Stimulated activated CD4-positive, alpha-beta T cell treated with anti-CD3 and anti-CD28 coated beads, TNF-alpha, amount 100 ng/mL, for 4 hours (primary cell): ENCODE results near the gene BASP1.
"Not testable (repeated sequence)": the region's sequence is repeated elsewhere in the genome, so short reads cannot be mapped to it uniquely, and the experiment has no call there.

Experiments used
- DNase-seq, 3 experiments: peaks; one replicate each; pipeline ENCODE4 v3.0.0-alpha.2; 2020; ENCODE audit warnings: low read depth in 3 of 3

The BASP1 gene

DNA sequence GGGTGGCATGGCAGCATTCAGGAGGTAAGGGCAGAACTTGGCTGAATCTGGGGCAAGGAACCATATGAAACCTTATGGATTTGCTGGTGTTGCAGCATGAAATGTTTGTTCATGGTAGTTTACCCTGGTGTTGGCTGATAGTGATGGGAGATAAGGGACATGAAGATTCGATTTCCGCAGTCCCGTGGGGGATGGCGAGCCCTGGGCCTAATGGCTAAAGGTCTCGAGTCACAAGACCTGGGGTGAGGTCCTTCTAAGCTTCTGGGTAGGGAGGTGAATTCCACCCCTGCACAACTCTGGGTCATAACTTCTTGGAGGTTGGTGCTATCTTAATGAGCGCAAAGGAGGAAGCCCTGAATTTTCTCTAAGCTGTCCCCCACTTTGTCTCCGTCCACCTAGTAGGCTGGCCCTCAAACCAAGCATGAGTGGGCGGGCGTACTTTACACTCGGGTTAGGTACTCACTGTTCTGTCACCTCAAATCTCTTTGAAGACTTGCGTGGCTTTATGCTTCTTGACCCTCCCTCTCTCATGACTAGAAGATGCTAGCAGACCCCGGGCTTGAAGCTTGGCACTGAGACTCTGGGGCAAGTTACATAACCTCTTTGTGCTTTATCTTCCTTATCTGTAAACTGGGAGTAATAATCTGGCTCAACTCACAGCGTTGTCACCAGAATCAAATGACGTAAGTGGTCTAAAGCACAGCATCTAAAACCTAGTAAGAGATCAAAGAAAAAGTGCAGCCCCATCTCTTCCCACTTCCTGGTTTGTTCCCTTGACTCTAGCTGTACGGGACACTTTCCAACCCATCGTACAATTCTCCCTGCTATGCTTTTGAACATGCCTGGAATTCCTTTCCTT, 72.5 kb downstream of the BASP1 start:
- DNase-seq, result no peak

DNA sequence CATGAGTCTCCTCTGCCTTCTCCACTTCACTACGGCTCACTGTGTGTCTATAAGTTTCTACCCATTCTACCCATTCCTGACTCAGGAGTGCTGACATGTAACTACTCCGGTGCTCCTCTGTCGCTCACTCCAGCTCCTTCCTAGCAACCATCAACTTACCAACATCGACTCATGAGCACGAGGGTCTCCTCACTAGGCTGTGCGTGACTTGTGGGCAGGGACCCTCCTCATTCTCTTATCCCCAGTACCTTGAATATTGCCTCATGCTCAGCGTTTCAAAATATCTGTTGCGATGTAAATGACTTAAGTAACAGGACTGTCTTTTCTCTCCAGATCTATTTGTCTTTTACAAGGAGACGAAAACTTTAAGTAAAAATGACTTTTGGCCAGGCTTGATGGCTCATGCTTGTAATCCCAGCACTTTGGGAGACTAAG, 73.1 kb downstream of the BASP1 start:
- no peak for DNase-seq

GRCh38 chr5:17292434-17293015, 75.1 kb downstream of the BASP1 start:
- DNase-seq, result no peak

GRCh38 chr5:17294639-17295311, 77.3 kb downstream of the BASP1 start:
- no peak for DNase-seq

DNA sequence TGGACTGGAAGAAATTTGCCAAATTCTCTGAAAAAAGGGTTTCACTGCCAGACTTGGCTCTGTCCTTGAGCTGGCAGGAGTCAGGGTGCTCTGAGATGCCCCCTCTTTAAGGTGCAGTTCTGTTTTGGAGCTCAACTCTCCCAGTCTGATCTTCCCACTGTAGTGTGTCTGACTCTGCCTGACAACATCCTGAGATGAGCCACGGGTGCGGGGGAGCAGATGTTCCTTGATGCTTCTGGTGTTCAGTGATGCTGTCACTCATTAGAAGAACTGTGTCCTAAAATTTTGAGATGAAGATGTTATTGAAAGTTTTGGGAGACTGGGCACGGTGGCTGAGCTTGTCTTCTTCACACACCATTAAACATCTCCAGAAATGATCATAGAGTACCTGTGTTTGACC, 78.2 kb downstream of the BASP1 start:
- no peak for DNase-seq

DNA sequence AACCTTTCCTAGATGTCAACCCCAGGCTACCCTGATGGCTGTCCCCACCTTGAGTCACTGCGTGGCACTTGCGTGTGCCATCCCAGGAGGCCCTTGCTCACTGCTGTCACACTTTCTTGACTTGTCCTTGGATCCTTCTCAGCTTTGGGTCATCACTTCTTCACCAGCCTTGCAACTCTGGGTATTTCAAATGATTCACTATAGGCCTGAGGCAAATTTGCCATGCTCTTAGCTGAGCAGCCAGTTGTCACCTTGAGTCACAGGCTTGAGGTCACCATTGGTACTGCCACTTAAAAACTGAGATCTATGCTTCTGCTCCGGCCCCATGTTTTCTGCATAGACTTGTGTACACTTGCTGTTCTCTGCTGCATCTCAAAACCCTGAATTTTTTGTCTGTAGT, 84.7 kb downstream of the BASP1 start:
- no peak for DNase-seq

DNA sequence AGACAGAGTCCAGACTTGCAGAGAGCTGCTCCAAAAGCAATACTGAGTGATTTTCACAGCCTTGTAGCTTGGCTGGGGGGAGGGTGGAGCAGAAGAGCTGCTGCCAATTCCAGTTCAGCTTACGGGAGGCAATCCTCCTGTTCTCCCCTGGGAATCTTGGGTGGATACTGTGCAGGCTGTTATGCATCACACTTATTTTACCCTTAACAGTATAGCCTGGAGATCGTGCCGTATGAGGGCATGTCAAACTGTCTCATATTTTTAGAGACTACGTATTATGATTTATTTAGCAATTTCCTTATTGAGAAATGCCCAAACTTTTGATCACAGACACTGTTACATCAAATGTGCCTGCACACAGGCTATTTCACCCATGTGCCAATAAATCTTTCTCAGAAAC, 85.2 kb downstream of the BASP1 start:
- no peak for DNase-seq

DNA sequence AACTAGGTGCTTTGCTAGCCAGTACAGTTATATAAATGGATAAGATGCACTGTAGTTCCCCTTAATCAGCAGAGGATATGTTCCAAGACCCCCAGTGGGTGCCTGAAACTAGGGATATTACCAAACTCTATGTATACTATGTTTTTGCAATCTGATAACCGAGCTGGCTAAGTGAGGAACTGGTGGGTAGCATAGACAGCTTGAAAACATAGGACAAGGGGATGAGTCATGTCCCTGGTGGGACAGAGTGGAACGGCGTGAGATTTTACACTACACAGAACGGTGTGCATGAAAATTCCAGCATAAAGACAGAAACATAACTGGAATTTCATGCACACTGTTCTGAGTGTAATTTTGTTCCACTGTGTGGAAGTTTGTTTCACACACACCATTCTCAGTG, 86.9 kb downstream of the BASP1 start:
- no peak for DNase-seq

GRCh38 chr5:17305017-17305416, 87.6 kb downstream of the BASP1 start:
- DNase-seq, result no peak

- no peak for DNase-seq
These were observed 88.7 kb downstream of the BASP1 start for GRCh38 chr5:17305964-17306725.

GRCh38 chr5:17306726-17307091, 89.3 kb downstream of the BASP1 start:
- DNase-seq, result no peak

DNA sequence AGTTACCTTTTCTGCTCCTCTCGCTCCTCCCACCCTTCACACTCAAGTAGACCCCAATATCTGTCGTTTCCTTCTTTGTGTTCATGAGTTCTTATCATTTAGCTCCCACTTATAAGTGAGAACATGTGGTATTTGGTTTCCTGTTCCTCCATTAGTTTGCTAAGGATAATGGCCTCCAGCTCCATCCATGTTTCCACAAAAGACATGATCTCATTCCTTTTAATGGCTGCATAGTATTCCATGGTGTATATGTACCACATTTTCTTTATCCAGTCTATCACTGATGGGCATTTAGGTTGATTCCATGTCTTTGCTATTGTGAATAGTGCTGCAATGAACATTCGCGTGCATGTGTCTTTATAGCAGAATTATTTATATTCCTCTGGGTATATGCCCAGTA, 90.0 kb downstream of the BASP1 start:
- not testable (repeated sequence) for DNase-seq

GRCh38 chr5:17308326-17309065, 91.1 kb downstream of the BASP1 start:
- DNase-seq, result no peak

DNA sequence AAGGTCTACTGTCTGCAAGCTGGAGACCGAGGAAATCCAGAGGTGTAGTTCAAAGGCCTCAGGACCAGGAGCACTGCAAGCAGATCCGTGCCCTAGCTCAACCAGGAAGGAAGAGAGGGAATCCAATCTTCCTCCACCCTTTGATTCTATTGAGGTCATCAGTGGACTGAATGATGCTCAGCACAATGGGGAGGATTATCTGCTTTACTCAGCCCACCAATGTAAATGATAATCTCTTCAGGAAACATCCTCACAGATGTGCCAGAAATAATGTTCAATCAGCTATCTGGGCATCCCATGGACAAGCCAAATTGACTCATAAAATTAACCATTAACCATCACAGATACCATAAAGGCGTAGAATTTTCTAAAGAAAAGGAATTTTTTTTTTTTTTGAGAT, 92.0 kb downstream of the BASP1 start:
- no peak for DNase-seq

DNA sequence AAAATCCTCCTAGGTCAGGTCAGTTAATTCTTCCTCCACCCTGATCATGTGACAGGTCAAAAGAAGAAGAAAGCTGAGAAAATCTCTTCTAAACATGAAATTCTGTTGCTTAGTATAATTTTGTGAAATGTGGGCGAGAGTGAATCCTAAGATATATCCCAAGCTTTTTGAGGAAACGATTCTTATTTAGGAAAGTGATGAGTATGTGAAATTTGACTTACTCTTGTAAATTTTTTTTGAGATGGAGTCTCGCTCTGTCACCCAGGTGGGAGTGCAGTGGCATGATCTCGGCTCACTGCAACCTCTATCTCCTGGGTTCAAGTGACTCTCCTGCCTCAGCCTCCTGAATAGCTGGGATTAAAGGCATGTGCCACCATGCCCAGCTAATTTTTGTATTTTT, 93.1 kb downstream of the BASP1 start:
- not testable (repeated sequence) for DNase-seq

GRCh38 chr5:17311811-17312210, 94.4 kb downstream of the BASP1 start:
- not testable (repeated sequence) for DNase-seq

GRCh38 chr5:17312358-17312757, 94.9 kb downstream of the BASP1 start:
- DNase-seq, result no peak

- DNase-seq, result no peak
These were observed 97.6 kb downstream of the BASP1 start for GRCh38 chr5:17314907-17315471.

DNA sequence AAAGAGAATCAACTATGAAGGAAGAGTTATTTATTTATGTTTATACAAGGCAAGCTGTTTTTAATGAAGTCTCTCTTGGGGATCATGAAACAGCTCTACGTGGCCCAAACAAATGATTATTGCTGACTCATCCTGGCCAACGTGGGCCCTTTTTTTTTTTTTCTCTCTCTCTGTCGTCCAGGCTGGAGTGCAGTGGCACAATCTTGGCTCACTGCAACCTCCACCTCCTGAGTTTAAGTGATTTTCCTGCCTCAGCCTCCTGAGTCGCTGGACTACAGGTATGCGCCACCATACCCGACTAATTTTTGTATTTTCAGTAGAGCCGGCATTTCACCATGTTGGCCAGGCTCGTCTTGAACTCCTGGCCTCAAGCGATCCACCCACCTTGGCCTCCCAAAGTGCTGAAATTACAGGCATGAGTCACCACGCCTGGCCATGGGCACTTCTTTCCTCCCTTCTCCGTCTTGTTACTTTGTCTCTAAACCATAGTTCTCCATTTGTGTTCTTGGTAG, 98.3 kb downstream of the BASP1 start:
- no peak for DNase-seq

DNA sequence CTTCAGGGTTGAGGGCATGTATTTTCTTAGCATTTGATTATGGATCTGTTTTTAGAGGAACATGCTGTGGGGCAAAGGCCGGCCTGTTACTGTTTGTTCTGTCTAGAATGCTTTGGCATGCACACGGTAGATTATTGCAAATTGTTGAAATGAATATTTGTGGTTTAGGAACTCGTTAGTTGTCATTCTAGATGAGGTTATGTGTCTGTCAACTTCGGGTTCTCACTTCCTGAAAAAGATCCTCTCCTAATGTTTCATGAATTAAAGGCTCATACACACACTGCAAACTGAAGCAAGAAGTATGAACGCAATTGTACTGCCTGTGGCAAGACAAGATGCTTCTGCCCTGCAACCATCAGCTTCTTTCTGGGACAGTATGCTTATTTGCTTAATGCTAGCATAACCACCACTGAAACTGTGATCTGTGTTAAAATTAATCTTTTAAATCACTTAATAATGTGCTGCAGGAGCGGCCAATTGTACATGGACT, 99.6 kb downstream of the BASP1 start:
- DNase-seq, result no peak

DNA sequence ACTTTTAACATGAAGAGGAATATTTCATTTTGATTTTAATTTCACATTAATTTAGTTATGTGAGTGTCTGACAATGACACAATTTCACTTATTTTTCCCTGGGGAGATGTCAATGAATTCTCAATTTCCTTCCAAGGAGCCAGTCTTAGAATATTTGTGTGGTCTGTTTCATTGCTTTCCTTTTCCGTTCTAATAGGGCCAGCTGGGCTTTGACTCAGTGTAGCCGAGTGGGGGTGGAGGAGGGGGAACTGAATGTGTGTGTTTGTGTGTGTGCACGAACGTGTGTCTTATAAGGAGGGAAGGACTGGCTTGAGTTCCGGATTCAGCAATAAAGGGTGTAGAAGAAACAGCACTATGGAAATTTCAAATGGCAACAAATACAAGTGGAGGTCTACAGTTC, 100.0 kb downstream of the BASP1 start:
- no peak for DNase-seq
